ENCODE measurements around the gene RPH3AL. TPM values are rescaled to one million over a fixed set of nuclear protein-coding genes. Genes with fewer than 3 reads are reported as not detected.
"Not testable (repeated sequence)": the region's sequence is repeated elsewhere in the genome, so short reads cannot be mapped to it uniquely, and the experiment has no call there.

Gene RPH3AL
- total RNA-seq, 1 donor from 2014 or later = 26.7 TPM

GRCh38 chr17:282000-282911 is 70.4 kb downstream of the RPH3AL start:
- no peak for DNase-seq (ENCODE audit: low spot score)

- no peak for DNase-seq (ENCODE audit: low spot score)
Observed at GRCh38 chr17:281365-281999, 71.1 kb downstream of the RPH3AL start.

DNA sequence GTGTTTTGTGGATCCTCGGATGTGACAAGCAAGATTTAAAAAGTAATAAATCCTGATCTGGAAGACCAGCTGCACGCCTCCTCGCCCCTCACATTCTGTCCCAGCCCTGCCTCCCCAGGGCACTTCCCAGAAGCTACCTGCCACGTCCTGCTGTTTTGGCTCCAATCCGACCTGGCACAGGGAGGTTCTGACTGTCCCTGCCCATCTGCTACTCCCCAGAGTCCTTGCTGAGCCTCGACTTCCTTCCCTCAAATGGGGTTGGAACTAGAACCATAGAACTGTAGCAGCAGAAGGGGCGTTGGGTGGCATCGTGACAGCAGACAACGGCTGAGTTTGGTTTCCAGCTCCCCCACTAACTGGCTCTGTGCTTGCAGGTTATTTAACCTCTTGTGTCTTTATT is 71.7 kb downstream of the RPH3AL start:
- no peak for DNase-seq (ENCODE audit: low spot score)

DNA sequence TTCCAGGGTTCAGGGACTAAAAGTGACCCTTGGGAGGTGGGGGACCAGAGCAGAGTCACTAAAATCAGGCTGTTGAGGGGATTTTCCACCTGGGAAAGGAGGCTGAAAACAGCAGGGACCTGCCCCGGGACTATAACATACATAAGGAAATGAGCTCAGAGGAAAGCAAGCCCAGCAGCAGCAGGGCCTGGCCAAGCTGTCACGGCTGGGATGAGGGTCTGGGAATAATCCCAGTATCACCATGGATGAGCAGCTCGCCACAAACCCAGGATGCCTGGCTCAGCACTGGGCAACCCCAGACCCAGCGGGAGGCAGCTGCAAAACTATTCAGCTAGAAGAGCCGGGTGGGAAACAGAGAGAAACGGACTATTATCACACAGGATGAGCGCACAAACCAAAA is 72.4 kb downstream of the RPH3AL start:
- no peak for DNase-seq (ENCODE audit: low spot score)

- no peak for DNase-seq (ENCODE audit: low spot score)
Observed at GRCh38 chr17:279776-280175, 72.8 kb downstream of the RPH3AL start.

DNA sequence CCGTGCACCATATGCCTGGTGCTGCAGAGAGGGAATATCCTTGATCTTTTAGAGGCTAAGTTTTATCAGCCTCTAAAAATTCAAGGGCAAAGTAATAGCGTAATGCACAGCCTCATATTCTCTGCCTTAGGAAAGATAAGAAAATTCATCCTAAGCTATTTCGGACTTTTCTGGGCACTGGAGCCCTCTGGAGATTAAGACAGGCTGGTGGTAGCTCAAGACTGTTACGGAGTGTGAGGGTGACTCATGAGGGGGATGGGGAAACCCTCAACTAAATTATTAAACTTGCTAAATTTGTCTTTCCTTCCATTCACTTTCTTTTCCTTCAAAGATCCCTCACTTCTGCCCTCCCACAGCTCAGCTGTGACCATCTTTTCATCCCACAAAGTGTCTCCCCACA is 73.3 kb downstream of the RPH3AL start:
- DNase-seq (ENCODE audit: low spot score) = no peak

GRCh38 chr17:278676-279059 is 73.9 kb downstream of the RPH3AL start:
- no peak for DNase-seq (ENCODE audit: low spot score)

GRCh38 chr17:278055-278675 is 74.4 kb downstream of the RPH3AL start:
- DNase-seq (ENCODE audit: low spot score) = no peak

- DNase-seq (ENCODE audit: low spot score) = no peak
Observed at GRCh38 chr17:274902-275301, 77.7 kb downstream of the RPH3AL start.

DNA sequence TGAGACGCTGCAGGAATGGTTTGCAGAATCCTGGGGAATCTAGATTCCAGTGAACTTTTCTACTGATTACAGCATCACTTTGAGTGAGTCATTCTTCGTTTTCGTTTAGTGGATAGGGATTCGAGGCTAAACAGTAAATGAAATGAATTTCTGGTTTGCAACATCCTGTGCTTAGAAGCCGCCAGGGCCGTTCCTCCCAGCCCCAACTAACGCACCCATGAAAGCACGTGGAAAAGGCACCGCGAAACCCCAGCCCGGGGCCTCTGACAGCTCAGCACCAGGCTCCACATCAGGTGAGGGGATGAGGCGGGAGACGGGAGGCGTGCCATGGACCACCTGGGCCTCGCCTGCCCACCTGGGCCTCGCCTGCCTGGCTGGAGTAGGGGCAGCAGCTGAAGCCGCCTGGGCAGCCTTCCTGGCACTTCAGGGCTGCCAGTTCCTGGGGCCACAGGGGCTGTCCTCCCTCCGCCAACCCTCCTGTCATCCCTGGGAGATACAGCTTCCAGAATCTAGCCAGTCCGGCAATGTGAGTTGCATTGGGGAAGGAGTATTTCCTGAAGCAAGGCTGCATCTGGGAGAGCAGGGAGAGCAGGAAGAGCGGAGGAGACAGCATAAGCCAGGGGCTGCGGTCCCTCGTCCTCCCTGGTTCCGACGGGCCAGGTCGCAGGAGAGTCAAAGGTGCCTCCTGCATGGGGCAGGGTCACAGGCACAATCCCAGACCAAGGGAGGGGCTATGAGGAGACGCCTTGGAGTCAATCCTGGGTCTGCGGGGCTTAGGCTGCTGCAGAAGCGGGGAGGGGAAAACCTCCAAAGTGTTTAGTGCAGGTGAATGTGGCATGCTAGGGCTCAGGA is 78.4 kb downstream of the RPH3AL start:
- no peak for DNase-seq (ENCODE audit: low spot score)

GRCh38 chr17:272856-273255 is 79.8 kb downstream of the RPH3AL start:
- DNase-seq (ENCODE audit: low spot score) = peak; percentile 50

DNA sequence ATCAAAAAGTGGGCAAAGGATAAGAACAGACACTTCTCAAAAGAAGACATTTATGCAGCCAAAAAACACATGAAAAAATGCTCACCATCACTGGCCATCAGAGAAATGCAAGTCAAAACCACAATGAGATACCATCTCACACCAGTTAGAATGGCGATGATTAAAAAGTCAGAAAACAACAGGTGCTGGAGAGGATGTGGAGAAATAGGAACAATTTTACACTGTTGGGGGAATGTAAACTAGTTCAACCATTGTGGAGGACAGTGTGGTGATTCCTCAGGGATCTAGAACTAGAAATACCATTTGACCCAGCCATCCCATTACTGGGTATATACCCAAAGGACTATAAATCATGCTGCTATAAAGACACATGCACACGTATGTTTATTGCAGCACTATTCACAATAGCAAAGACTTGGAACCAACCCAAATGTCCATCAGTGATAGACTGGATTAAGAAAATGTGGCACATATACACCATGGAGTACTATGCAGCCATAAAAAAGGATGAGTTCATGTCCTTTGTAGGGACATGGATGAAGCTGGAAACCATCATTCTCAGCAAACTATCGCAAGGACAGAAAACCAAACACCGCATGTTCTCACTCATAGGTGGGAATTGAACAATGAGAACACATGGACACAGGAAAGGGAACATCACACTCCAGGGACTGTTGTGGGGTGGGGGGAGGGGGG is 80.5 kb downstream of the RPH3AL start:
- not testable (repeated sequence) for DNase-seq (ENCODE audit: low spot score)

DNA sequence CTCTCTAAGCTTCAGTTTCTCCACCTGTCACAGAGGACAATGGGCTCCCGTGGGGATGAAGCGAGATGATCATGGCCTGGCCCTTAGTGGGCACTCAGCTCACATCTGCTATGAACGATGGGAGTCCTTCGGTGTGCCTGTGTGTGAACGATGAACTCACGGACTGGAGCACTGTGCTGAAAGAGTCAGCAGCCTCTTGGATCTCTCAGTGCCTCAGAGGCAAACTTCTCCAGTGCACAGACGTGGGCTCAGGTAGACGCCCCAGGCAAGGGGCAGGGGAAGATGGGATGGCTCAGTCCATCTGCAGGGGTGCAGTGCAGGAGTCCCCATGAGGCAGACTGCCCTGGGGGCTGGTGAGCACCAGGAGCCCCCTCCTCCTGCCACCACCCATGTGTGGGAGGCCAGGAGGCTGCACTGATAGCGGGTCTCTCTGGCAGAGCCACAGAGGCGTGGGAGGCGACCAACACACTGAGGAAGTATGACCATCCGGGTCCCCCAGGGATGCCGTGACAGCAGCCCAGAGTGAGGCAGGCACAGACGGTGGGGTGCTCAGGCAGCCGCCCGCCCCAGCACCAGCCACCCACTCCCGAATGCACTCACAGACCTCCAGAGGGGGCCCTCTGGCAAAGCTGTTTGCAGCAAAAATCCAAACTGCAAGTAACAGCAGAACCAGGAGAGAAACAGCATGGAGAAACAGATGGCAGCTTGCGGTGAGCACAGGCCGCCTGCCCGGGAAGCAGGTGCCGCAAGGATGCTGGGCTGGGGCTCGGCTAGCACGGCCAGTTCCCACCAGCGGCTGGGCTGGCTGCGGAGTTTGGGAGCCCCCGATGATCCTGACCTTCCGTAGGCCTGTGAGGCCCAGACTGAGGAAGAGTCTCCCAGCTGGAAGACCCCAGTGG is 82.7 kb downstream of the RPH3AL start:
- DNase-seq (ENCODE audit: low spot score) = no peak

DNA sequence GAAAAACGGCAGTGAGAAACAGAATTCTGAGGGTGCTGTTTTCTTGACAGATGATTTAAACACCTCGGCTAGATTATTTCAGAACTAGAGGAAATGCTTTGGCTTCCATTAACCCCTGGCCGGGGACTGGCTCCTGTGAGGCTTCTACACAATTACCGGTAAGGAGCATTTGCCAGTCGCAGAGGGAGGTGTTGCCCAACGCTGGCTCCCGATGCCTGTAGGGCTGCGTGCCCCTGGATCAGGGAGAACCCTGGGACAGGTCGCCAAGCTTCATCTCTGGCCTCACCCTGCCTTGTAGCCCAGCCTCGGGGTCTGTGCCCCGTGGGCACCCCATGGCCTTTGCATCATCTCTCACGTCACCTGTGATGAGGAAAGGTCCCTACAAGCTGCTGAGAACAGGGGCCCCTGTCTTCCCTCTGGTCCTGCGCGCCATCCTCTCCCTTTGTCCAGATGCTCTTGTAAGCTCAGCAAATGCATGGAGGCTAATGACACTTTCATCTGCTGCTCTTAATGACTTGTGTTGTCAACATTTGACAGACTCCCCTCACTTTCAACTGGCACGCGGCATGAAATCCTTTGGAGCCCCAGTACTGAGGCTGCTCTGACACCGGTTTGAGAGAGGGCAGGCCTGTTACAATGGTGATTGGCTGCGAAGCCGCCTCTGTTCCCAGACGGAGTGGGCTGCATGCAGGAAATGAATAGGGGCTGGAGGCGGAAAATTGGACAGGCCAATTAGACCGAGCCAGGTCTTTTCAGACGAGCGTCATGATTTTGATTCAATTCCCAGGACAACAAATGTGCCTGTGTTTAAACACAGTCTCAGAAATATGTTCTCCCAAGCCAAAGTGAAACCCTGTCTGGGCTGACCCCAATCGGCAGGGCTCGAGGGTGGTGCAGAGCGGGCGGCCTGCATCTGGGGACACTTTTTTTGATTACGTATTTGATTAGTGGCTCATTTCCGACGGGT is 85.6 kb downstream of the RPH3AL start:
- DNase-seq (ENCODE audit: low spot score) = no peak

- no peak for DNase-seq (ENCODE audit: low spot score)
Observed at GRCh38 chr17:266219-266618, 86.4 kb downstream of the RPH3AL start.

DNA sequence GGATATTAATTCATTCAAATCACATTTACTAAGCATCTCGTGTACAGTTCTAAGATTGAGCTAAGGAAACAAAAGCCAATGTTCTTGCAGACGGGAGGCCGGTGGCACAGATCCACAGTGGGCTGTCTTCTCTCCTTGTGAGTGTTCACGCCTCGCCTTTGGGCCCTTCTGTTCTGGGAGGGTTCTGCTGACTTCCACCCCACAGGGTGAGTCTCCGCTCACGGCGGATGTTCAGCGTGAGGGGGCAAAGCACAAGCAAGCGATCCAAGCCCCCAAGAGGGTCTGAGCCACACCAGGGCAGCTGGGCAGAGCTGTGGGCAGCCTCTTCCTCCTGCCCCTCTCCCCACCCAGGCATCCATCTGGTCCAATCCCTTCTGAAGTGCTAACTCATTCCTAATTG is 86.9 kb downstream of the RPH3AL start:
- no peak for DNase-seq (ENCODE audit: low spot score)

DNA sequence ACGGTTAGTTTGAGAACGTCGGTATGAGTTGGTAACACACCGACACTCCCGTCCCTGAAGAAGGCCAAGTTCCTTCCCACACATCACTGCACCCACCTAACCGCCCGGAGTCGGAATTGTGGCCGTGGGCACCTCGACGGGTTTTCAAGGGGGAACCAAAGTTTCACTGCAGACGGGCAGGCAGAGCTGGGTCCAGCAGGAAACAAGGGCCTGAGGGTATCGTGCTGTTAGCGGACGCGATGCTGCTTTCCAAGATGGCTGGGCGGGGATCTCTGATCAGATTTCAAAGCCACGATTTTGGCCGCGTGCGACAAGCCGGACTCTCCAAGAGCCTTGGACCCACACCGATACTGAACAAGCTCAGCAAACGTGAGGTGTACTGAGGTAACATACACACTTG is 88.8 kb downstream of the RPH3AL start:
- DNase-seq (ENCODE audit: low spot score) = no peak

DNA sequence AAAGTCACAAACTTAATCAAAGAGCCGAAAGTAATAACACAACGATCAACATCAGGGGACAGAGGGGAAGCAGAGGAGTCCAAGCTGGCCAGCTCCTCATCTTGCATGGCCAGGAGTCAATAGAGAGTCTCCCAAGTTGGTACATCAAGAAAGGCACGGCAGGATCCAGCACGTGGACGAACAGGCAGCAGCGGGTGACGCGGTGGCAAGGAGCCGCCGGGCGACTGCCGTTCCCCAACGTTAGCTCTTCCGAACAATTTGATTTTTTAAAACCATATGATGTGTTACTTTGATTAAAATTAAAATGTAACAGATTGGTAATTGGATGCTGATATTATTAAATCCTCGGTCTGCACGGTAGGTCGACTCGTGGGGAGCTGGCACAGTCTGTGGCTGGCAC is 89.3 kb downstream of the RPH3AL start:
- no peak for DNase-seq (ENCODE audit: low spot score)

DNA sequence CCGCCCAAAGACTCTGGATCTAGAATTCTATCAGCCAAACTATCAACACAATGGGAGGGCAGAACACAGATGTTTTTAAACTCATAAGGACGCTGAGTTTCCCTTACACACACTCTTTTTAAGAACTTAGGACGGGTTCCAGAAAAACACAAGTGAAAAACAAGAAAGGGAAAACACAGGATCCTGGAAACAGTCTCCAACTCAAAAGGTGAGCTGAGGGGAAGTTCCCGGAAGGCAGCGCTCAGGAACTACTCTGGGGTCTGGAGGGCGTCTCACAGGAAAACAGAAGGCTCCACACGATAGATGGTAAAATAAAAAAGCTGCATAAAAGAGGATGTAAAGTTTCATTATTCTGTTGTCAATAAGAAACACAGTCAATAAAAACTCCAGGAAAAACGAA is 91.0 kb downstream of the RPH3AL start:
- DNase-seq (ENCODE audit: low spot score) = no peak
